ENCODE results near the gene NRM.

NRM gene

GRCh38 chr6:30689985-30690384 lies 799 bp downstream of the NRM start:
- ATAC-seq, result no peak

GRCh38 chr6:30689022-30689865 lies 1.5 kb downstream of the NRM start:
- TF ChIP-seq ZC3H10 (CRISPR knock-in tag; IDR thresholded peaks at IDR 0.05) (no peak), TSHZ2 (CRISPR knock-in tag; IDR thresholded peaks at IDR 0.05) (no peak), ISL1 (CRISPR knock-in tag; IDR thresholded peaks at IDR 0.05) (no peak), PATZ1 (CRISPR knock-in tag; IDR thresholded peaks at IDR 0.05; ENCODE audit: borderline replicate concordance) (no peak), RARB (CRISPR knock-in tag; IDR thresholded peaks at IDR 0.05) (no peak), TCF4 (CRISPR knock-in tag; IDR thresholded peaks at IDR 0.05; ENCODE audit: borderline replicate concordance) (no peak), TOX (CRISPR knock-in tag; IDR thresholded peaks at IDR 0.05; ENCODE audit: borderline replicate concordance) (no peak), ARNTL (CRISPR knock-in tag; IDR thresholded peaks at IDR 0.05; ENCODE audit: borderline replicate concordance, low read depth) (no peak), ZNF8 (CRISPR knock-in tag; IDR thresholded peaks at IDR 0.05) (no peak), ZFP30 (CRISPR knock-in tag; IDR thresholded peaks at IDR 0.05) (no peak), ESRRG (CRISPR knock-in tag; IDR thresholded peaks at IDR 0.05) (no peak), CSDC2 (CRISPR knock-in tag; IDR thresholded peaks at IDR 0.05) (no peak), CREB5 (CRISPR knock-in tag; IDR thresholded peaks at IDR 0.05; ENCODE audit: low read depth) (no peak), GLIS3 (CRISPR knock-in tag; IDR thresholded peaks at IDR 0.05) (no peak)
- no peak for ATAC-seq

More at GRCh38 chr6:30689985-30690384, 799 bp downstream of the NRM start:
- no peak for TF ChIP-seq ZFP30 (CRISPR knock-in tag; IDR thresholded peaks at IDR 0.05)
- no peak for TF ChIP-seq TSHZ2 (CRISPR knock-in tag; IDR thresholded peaks at IDR 0.05)
- TF ChIP-seq PATZ1 (CRISPR knock-in tag; IDR thresholded peaks at IDR 0.05; ENCODE audit: borderline replicate concordance), result no peak
- no peak for TF ChIP-seq POU6F1 (CRISPR knock-in tag; IDR thresholded peaks at IDR 0.05; ENCODE audit: borderline replicate concordance, low read depth)
- TF ChIP-seq ZNF8 (CRISPR knock-in tag; IDR thresholded peaks at IDR 0.05), result no peak

Data from SK-N-SH treated with all-trans-retinoic acid at 6 μM for 48 hours (cell line).